ENCODE data around the gene JCAD. TPM values are rescaled to one million over a fixed set of nuclear protein-coding genes. Genes with fewer than 3 reads are reported as not detected.

The JCAD gene
- total and polyA plus RNA-seq, 10 of the 15 experiments (the other 5 are each of a cell fraction or from before 2014, with no cell fraction given): 0.28 TPM; not detected in 9

GRCh38 chr10:29968585-29968984, 90.8 kb downstream of the JCAD start (continued):
- TF ChIP-seq ZBTB11 (CRISPR knock-in tag; IDR thresholded peaks at IDR 0.05) (no peak), KAT2A (conservative IDR thresholded peaks at IDR 0.05; ENCODE audit: control insufficient read depth, low read depth, low read length) (no peak), MTA3 (IDR thresholded peaks at IDR 0.05; ENCODE audit: borderline replicate concordance, low read length) (no peak), CUX1 (IDR thresholded peaks at IDR 0.05; ENCODE audit: insufficient replicate concordance, low read depth, low read length) (no peak)

All from GM12878 (cell line).